Iris pigment epithelial cell (primary cell): ENCODE data around the gene MRPL49.
A peak's percentile ranks its signal among the peaks of the same experiment; 100 is the strongest.

ENCODE experiments used
- DNase-seq: peaks from one replicate; pipeline ENCODE4 v3.0.0-alpha.2; 2011; ENCODE audit warnings: low read depth

MRPL49 gene

GRCh38 chr11:65165410-65166317, 43.5 kb downstream of the MRPL49 start:
- no peak for DNase-seq

- DNase-seq: no peak
These were observed 44.8 kb downstream of the MRPL49 start for GRCh38 chr11:65166893-65167292.

- no peak for DNase-seq
These were observed 45.5 kb downstream of the MRPL49 start for GRCh38 chr11:65167656-65168055.

GRCh38 chr11:65169164-65169641, 47.1 kb downstream of the MRPL49 start:
- peak; percentile 52 for DNase-seq

GRCh38 chr11:65170058-65170534, 48.0 kb downstream of the MRPL49 start, which contains the start of gene SPDYC:
Gene SPDYC, plus strand, starts transcription at chr11:65170233. Its CDS starts 1,125 bp downstream, at chr11:65171358.
- DNase-seq: no peak

GRCh38 chr11:65172600-65172999, 50.5 kb downstream of the MRPL49 start:
- DNase-seq: no peak

- DNase-seq: peak; percentile 40
These were observed 52.5 kb downstream of the MRPL49 start for GRCh38 chr11:65174571-65175010.
